ENCODE results near the gene KRT82. TPM values are rescaled to one million over a fixed set of nuclear protein-coding genes. Genes with fewer than 3 reads are reported as not detected.
A peak's percentile ranks its signal among the peaks of the same experiment; 100 is the strongest.

Gene KRT82
- total and polyA plus RNA-seq, 2 experiments from 2014 or later: not detected

GRCh38 chr12:52363111-52363679 is 42.9 kb downstream of the KRT82 start:
- TF ChIP-seq CTCF (conservative IDR thresholded peaks at IDR 0.05; ENCODE audit: low read depth in 2 of 2) (no peak), NANOG (IDR thresholded peaks at IDR 0.05; ENCODE audit: borderline replicate concordance) (no peak), CREB1 (CRISPR knock-in tag; IDR thresholded peaks at IDR 0.05; ENCODE audit: low read depth) (no peak), ZNF114 (CRISPR knock-in tag; IDR thresholded peaks at IDR 0.05) (no peak)
- Mint-ChIP-seq H3K27me3 (ENCODE audit: insufficient read depth, low read depth, poor library complexity) (peaks cover 2% of the 10 kb centered on the region), H3K36me3 (ENCODE audit: low read depth) (no peaks in the 10 kb centered on the region), H3K4me3 (no peak overlapping the region), H3K9me3 (no peaks in the 10 kb centered on the region), H3K4me1 (peaks cover 3% of the 10 kb centered on the region; the same call in 1 of the 3 replicates), H3K27ac (no peak overlapping the region)
- Histone ChIP-seq H3K4me3 (no peak overlapping the region), H3K4me1 (ENCODE audit: insufficient read depth) (no peaks in the 10 kb centered on the region), H3K9me2 (ENCODE audit: insufficient read depth) (no peaks in the 10 kb centered on the region), H3K4me2 (no peak overlapping the region), H3K36me3 (ENCODE audit: insufficient read depth) (no peaks in the 10 kb centered on the region), H2AFZ (no peak overlapping the region), H3K79me2 (replicated peaks; ENCODE audit: insufficient read depth) (no peaks in the 10 kb centered on the region), H4K20me1 (replicated peaks; ENCODE audit: insufficient read depth) (no peaks in the 10 kb centered on the region), H3K27ac (ENCODE audit: low read depth) (no peak overlapping the region), H3F3A (replicated peaks; ENCODE audit: low read depth) (no peaks in the 10 kb centered on the region), H3K27me3 (ENCODE audit: insufficient read depth) (no peaks in the 10 kb centered on the region)
- ATAC-seq: no peak
- DNase-seq (ENCODE audit: low spot score): no peak

- no peaks in the 10 kb centered on the region for H3K79me2 ChIP-seq (replicated peaks; ENCODE audit: insufficient read depth)
- no peak overlapping the region for H2AFZ ChIP-seq
- Mint-ChIP-seq H3K4me3 (no peak overlapping the region), H3K4me1 (peaks cover 9% of the 10 kb centered on the region), H3K27ac (no peak overlapping the region), H3K9me3 (no peaks in the 10 kb centered on the region), H3K36me3 (ENCODE audit: low read depth) (no peaks in the 10 kb centered on the region), H3K27me3 (ENCODE audit: insufficient read depth, low read depth, poor library complexity) (peaks cover 2% of the 10 kb centered on the region)
- TF ChIP-seq STAT1 (IDR thresholded peaks at IDR 0.05; ENCODE audit: unreplicated experiment) (no peak), ZNF462 (CRISPR knock-in tag; IDR thresholded peaks at IDR 0.05) (peak; percentile 14; the same call in 1 of the 2 replicates), ZNF114 (CRISPR knock-in tag; IDR thresholded peaks at IDR 0.05) (no peak), ZNF331 (CRISPR knock-in tag; IDR thresholded peaks at IDR 0.05; ENCODE audit: low read depth) (no peak), NANOG (IDR thresholded peaks at IDR 0.05; ENCODE audit: borderline replicate concordance) (no peak), CTCF (conservative IDR thresholded peaks at IDR 0.05; ENCODE audit: low read depth in 2 of 2) (peak; percentile 63 to 64), CREB1 (CRISPR knock-in tag; IDR thresholded peaks at IDR 0.05; ENCODE audit: low read depth) (no peak), ETS1 (IDR thresholded peaks at IDR 0.05) (no peak)
- no peaks in the 10 kb centered on the region for H3K36me3 ChIP-seq (ENCODE audit: insufficient read depth)
- no peaks in the 10 kb centered on the region for H3K9me2 ChIP-seq (ENCODE audit: insufficient read depth)
- H4K20me1 ChIP-seq (replicated peaks; ENCODE audit: insufficient read depth): no peaks in the 10 kb centered on the region
- DNase-seq (ENCODE audit: low spot score): peak; percentile 34
- no peaks in the 10 kb centered on the region for H3K4me1 ChIP-seq (ENCODE audit: insufficient read depth)
- ATAC-seq: peak; percentile 59
- H3K27me3 ChIP-seq (ENCODE audit: insufficient read depth): no peaks in the 10 kb centered on the region
- H3F3A ChIP-seq (replicated peaks; ENCODE audit: low read depth): no peaks in the 10 kb centered on the region
- H3K4me3 ChIP-seq: no peak overlapping the region
- H3K27ac ChIP-seq (ENCODE audit: low read depth): no peak overlapping the region
- no peak overlapping the region for H3K4me2 ChIP-seq
Observed at GRCh38 chr12:52362118-52362726, 43.9 kb downstream of the KRT82 start.
